GM12872 (cell line): Measurements from ENCODE around the gene MAP4.

Experiments used
- CTCF ChIP-seq: IDR thresholded peaks from 3 replicates; pipeline ENCODE4 v1.5.1; 2011; ENCODE audit warnings: low read depth, mild to moderate bottlenecking, low read length, moderate library complexity; ENCODE audit not compliant: insufficient read depth

Gene MAP4

GRCh38 chr3:47802734-47803479 lies 213.3 kb downstream of the MAP4 start, which contains the start of gene DHX30:
Gene DHX30, plus strand, starts transcription at chr3:47803138. Its CDS starts 7,546 bp downstream, at chr3:47810684.
- TF ChIP-seq CTCF = no peak
